H4 (cell line): Measurements from ENCODE around the gene VPREB1. TPM values are rescaled to one million over a fixed set of nuclear protein-coding genes. Genes with fewer than 3 reads are reported as not detected.
"Not testable (repeated sequence)": the region's sequence is repeated elsewhere in the genome, so short reads cannot be mapped to it uniquely, and the experiment has no call there.

Experiments
- DNase-seq: peaks from one replicate; pipeline ENCODE4 v3.0.0-alpha.2; 2015; ENCODE audit warnings: low spot score
- total RNA-seq: library from RNA; depleted of rRNA; stranded (reverse); fragments of >200 nt; shearing (Covaris generic); gene quantifications from 2 replicates; pipeline ENCODE4 v1.2.3, GENCODE V29; 2014

Gene VPREB1
- total RNA-seq, 1 experiment from 2014 or later, result not detected

DNA sequence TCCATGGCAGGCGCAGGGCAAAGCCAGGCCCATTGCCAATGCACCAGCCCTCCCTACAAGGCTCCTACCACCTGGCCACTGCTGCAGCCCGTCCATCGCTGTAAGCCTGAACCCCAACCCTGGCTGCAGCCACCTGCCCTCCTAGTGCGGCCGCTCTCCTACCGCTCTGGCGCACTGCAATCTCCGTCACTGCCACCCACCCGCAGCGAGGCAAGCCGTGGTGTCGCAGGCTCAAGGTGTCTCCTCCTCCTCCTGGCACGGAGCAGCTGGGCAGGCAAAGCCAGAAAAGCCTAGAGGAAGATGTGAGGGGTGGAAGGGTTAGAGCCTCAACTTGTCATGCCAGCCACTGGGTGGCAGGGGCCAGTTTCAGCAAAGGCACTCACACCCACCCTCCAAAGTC is 50.1 kb downstream of the VPREB1 start:
- DNase-seq, result not testable (repeated sequence)
